ENCODE measurements around the gene GPR135.

The GPR135 gene

DNA sequence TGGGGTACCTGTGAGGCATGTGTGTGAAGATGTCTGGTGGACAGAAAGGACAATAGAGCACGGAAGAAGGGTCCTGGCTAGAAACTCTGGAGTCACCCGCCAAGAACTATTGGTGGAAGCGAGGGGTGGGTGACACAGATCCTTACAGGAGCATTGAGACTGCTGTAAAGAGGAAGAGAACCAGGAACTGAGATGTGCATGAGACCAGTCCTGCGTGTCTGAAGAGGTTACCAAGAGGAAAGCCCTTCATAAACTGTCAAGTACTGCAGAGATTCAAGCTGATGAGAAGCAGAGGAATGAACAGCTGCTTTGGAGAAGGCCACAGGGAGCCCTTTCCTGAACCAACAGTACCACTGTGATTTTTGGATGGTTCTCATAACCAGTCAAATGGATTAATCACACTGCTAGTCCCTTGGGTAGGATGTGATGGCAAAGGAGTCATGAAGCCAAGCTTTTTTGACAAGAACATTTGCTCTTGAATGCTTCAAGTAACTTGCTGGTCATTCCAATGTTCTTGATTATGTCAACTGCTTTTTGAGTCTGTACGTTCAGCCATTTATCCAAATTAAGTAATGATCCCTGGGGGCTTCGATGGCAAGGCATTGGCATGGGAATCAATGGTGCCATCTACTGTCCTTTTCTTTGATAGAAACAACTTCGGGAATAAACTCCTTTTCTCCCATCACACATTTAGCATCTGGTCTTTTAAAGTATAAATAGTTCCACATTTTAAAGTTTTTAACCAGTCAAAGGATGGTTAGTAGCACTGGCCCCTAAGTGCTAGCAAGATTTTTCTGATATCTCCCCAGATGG, 42.9 kb downstream of the GPR135 start:
- DNase-seq (ENCODE audit: low read depth in 2 of 2): no peak

DNA sequence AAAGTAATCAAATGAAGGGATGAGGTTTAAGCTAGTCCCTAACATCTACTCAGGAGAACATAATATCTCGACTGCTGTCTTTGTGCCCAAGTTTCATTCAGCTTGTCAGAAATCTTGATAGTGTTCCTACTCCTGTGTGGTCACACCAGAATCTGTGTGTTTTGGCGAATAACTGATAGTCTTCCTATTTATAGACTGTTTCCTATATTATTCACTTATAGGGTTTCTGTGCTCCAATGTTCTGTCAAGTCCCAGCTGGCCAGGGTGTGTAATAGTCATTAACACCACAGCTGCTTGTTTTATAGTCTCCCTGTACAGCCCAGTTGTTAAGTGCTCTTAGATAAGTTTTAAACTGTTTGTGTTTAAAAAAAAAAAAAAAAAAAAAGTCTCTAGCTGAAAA, 45.9 kb downstream of the GPR135 start:
- no peak for DNase-seq (ENCODE audit: low read depth in 2 of 2)

DNA sequence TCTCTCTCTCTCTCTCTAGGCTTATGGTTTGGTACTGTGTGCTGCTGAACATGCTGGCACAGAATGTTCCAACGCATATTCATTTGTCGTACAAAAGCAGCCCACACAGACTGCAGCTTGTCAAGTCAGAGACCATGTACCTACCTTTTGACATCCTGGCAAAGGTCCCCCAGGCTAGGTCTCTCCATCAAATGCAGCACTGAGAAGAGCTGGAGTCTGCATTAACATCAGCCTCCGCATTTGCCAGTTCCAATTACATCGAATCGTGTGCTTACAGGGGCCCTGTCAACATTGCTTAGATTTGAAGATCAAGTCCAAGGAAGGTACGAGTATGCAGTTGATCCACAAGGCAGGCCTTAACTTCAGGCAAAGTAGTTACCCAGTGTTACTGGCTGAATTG, 47.9 kb downstream of the GPR135 start:
- DNase-seq (ENCODE audit: low read depth in 2 of 2): no peak

DNA sequence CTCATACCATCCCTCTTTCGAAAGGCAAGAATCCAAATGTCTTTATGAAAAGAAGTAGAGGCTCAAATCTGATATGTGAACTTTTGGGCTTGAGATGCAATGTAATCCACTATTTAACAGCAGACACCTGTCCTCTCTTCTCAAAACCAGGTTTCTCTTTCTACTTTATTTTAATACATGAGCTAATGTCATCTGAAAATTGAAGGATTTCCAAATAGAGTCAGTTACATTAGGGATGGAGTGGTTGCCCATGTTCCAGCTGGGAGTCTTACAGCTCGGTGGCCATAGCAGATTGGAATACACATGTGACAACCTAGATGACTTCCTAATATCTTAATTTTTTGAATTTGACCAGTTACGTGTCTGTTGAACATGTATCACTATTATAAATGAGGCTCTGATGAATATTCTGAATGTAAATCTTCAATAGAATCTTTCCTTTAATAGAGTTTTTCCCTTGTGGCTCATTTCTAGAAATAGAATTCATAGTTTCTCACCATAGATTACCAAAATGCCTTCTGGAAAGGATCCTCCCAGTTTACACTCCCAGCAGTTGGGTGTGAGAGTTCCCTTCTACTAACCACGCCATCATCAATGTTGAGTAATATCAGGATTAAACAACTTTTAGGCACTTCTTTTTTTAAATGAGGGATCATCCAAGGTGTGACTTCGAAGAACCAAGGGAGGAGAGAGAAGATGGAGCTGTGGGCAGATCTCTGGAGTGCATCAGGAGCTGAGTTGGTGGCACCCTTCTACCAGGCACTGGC, 49.2 kb downstream of the GPR135 start:
- no peak for DNase-seq (ENCODE audit: low read depth in 2 of 2)
